Ovary (tissue), 3 donors: Measurements from ENCODE around the gene TMC2.

Experiments
- EP300 ChIP-seq: sonication (generic); formaldehyde crosslinking; IDR thresholded peaks from one replicate; pipeline ENCODE4 v1.6.1; 2017; ENCODE audit warnings: antibody characterized with exemption
- POLR2A ChIP-seq: fragments of 450-650 bp; IDR thresholded peaks from one replicate; pipeline ENCODE4 v1.6.1; 2017; ENCODE audit warnings: antibody characterized with exemption, mild to moderate bottlenecking, moderate library complexity
- TF ChIP-seq, protein P1 (sequence below), 3 donors: fragments of 450-650 bp in 2 of 3; fragments of 200-600 bp in 1 of 3; IDR thresholded peaks; one replicate each; pipeline versions ENCODE4 v1.5.1 to v1.8.0; 2016 to 2022; ENCODE audit warnings: antibody characterized with exemption in 3 of 3, mild to moderate bottlenecking in 1 of 3
- donor health status: DM: no; HTN: no; CAD: no.

DNA sequence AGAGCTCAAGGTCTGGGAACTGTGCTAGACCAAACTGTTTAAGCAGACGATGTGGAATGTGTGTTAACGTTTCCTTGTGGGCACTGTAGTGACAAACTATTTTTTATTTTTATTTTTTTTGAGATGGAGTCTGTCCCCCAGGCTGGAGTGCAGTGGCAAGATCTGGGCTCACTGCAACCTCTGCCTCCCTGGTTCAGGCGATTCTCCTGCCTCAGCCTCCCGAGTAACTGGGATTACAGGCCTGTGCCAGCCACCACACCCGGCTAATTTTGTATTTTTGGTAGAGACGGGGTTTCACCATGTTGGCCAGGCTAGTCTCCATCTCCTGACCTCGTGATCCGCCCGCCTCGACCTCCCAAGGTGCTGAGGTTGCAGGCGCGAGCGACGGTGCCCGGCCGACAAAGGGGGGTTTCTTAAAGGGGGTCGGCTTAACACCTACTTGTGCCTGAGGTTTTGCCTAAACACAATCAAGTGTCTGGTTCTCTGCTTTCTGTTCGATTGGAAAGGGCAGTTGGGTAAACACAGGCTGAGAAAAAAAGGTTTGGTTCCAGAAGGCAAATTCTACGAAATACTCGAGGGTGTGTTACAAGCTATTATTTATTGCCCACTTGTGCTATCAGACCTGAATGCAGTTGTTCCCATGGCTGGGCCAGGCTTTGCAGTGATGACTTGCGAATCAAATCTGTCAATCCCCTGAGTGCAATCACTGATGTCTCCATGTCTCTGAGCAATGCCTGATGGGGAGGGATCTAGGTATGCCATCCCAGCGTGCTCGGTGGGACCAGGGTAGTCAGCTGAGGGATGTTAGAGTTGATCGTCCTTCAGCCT lies 117.4 kb downstream of the TMC2 start:
- no peak for TF ChIP-seq POLR2A
- TF ChIP-seq, protein P1, sequence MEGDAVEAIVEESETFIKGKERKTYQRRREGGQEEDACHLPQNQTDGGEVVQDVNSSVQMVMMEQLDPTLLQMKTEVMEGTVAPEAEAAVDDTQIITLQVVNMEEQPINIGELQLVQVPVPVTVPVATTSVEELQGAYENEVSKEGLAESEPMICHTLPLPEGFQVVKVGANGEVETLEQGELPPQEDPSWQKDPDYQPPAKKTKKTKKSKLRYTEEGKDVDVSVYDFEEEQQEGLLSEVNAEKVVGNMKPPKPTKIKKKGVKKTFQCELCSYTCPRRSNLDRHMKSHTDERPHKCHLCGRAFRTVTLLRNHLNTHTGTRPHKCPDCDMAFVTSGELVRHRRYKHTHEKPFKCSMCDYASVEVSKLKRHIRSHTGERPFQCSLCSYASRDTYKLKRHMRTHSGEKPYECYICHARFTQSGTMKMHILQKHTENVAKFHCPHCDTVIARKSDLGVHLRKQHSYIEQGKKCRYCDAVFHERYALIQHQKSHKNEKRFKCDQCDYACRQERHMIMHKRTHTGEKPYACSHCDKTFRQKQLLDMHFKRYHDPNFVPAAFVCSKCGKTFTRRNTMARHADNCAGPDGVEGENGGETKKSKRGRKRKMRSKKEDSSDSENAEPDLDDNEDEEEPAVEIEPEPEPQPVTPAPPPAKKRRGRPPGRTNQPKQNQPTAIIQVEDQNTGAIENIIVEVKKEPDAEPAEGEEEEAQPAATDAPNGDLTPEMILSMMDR (IDR thresholded peaks at IDR 0.05) = no peak
- no peak for TF ChIP-seq EP300
